ENCODE results near the gene C4orf36.

GRCh38 chr4:86837691-86838503 lies 54.3 kb downstream of the C4orf36 start:
- TF ChIP-seq, protein P1, sequence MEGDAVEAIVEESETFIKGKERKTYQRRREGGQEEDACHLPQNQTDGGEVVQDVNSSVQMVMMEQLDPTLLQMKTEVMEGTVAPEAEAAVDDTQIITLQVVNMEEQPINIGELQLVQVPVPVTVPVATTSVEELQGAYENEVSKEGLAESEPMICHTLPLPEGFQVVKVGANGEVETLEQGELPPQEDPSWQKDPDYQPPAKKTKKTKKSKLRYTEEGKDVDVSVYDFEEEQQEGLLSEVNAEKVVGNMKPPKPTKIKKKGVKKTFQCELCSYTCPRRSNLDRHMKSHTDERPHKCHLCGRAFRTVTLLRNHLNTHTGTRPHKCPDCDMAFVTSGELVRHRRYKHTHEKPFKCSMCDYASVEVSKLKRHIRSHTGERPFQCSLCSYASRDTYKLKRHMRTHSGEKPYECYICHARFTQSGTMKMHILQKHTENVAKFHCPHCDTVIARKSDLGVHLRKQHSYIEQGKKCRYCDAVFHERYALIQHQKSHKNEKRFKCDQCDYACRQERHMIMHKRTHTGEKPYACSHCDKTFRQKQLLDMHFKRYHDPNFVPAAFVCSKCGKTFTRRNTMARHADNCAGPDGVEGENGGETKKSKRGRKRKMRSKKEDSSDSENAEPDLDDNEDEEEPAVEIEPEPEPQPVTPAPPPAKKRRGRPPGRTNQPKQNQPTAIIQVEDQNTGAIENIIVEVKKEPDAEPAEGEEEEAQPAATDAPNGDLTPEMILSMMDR (IDR thresholded peaks at IDR 0.05), result no peak
- TF ChIP-seq POLR2A (IDR thresholded peaks at IDR 0.05) (no peak), EP300 (IDR thresholded peaks at IDR 0.05) (no peak)
